Fibroblast of skin of left biceps (primary cell): ENCODE measurements around the gene ERMP1.
"Not testable (repeated sequence)": the region's sequence is repeated elsewhere in the genome, so short reads cannot be mapped to it uniquely, and the experiment has no call there.

Experiments used
- DNase-seq, 2 experiments: peaks; one replicate each; pipeline ENCODE4 v3.0.0-alpha.2; 2013; ENCODE audit warnings: low read depth in 2 of 2

Gene ERMP1

DNA sequence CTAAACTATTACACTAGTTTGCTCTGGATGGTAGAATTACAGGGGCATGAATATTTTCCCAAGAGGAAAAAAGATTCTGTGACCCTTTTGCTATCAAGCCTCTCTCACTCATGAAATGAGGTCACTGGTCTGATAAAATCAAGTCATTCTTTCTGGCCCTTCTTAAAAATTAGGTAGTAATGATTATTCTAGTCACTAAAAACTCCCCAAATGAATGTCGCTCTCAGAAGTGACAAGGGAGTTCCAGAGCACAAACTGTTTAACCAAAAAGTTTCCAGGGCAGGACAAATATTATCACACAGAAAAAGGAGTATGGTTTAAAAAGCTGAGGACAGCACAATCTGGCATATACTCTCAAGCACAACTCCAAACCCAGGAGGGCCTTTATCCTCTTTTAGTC lies 12.5 kb downstream of the ERMP1 start:
- no peak for DNase-seq

DNA sequence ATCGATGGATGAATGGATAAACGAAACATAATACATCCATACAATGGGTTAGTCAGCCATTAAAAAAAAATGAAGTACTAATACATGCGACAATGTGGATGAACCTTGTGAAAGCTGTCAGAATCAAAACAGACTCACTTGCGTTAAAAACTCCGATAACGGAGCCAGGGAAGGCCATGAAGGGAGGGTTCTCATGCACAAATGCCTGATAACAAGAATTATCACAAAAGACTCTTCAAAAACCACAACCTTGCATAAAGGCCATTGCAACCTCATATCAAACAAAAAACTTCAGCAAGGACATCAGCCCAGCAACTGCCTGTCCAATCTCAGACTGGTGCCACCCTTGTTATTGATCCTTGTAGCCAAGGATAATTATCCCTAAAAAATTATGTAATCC lies 13.7 kb downstream of the ERMP1 start:
- DNase-seq, result no peak

DNA sequence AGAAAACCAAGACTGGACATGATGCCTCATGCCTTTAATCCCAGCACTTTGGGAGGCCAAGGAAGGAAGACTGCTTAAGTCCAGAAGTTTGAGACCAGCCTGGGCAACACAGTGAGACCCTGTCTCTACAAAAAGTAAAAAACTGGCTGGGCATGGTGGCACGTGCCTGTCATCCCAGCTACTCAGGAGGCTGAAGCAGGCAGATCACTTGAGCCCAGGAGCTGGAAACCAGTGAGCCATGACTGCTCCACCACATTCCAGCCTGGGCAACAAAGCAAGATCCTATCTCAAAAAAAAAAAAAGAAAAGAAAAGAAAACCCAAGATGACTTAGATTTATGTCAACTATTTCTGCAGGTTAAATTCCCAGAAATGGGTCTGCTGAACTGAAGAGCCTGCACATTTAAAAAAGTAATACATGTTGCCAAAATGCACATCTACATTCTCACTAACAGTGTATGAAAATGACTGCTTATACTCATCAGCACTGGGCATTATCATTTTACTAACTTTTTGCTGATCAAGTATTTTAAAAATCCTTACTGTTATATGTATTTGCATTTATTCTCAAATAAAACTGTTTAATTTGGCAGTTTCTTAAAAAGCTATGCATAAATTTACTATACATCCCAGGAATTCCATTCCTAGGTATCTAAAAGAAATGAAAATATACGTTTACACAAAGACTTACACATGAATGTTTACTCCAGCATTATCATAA lies 14.3 kb downstream of the ERMP1 start:
- no peak for DNase-seq

- DNase-seq, result peak; percentile 25
Measured at GRCh38 chr9:5817862-5818261, 15.1 kb downstream of the ERMP1 start.

- no peak for DNase-seq
Measured at GRCh38 chr9:5815461-5815860, 17.5 kb downstream of the ERMP1 start.

DNA sequence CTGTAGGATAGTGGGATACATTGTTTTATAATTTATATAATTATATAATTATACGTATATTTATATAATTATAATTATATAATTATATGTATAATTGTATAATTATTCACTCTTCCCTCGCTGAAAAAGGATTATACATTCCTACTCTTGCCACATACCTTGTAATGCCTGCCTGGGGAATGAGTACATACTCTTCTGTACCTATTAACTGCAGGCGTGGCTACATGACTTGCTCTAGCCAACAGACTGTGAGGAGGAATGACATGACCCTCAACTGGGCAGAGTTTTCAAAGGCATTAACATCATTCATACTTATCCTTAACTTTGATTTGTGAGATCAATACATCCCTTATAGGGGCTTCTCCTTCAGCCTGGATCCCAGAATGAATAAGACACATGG lies 19.1 kb downstream of the ERMP1 start:
- DNase-seq, result no peak

DNA sequence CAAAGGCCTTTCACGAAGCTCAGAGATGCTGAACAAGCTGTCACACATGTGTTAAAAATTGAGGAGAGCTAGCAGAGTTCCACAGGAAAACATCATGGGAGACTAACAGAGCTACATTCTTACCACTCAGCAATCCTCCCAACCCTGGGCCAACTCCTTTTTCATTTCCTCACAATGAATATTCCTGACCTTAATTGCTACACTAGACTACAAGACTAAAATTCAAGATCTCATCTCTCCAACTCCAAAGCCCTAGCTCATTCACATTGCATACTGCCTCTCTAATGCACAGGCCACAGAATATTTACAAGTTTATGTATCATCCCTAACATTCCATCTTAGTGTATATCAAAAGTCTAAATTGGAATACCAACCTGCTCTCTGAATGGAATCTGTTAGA lies 21.2 kb downstream of the ERMP1 start:
- DNase-seq, result no peak

GRCh38 chr9:5805478-5805877 lies 27.4 kb downstream of the ERMP1 start:
- DNase-seq, result no peak

DNA sequence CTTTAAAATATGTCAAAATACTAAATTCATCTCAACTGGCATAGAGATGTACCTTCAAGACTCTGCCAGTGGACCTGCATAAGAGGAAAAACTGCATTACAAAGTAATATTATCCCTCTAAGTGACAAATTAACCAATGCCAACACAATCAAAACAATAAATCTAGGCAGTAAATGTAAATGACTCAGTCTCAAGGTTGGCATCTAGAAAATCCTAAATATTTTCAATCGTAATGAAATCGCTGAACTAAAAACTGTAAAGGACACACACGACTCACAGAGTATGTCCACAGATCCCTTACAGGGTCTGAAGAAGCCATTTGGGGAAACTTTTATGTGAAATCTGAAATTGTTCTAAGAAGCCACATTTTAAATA lies 31.2 kb downstream of the ERMP1 start:
- no peak for DNase-seq

DNA sequence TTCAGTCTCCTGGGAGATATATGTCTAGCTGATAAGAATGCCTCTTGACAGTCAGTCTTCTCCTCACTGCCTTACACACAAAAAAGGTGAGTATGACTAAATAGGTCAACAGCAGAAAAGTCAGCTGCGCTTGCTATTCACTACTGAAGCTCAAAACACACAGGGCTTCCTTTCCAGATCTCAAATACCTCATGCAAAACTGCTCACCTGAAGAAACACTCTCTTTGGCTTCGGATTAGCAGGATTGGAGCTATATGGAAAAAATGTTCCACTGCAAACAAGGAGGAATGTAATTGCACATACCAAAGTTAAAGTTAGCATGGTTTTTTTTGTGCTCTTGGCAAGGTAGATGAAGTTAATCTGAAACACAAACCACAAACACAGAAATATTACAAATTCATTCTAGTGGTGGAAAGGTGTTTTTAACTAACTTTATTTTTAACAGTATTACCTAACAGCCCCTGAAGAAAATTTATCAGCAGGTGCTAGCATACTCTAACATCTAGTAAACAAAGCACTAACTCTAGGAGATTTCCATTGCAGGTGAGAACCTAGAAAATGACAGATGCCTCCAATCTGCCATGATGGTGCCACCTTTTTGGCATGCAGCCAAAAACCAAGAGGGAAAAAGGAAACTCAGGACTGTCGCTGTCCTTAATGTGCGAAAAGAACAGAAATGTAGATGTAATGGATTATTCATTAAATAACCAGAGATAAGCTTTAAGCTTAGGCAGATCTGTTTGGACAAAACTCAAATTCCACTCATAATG lies 31.8 kb downstream of the ERMP1 start:
- DNase-seq, result no peak

DNA sequence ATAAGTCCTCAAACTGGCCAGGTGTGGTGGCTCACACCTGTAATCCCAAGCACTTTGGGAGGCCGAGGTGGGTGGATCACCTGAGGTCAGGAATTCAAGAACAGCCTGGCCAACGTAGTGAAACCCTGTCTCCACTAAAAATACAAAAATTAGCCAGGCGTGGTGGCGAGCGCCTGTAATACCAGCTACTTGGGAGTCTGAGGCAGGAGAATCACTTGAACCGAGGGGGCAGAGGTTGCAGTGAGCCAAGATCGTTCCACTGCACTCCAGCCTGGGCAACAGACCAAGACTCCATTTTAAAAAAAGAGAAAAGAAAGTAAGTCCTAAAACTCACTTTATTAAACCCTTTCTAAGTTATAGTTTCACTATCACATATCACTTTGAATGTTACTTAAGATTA lies 32.5 kb downstream of the ERMP1 start:
- DNase-seq, result not testable (repeated sequence)

DNA sequence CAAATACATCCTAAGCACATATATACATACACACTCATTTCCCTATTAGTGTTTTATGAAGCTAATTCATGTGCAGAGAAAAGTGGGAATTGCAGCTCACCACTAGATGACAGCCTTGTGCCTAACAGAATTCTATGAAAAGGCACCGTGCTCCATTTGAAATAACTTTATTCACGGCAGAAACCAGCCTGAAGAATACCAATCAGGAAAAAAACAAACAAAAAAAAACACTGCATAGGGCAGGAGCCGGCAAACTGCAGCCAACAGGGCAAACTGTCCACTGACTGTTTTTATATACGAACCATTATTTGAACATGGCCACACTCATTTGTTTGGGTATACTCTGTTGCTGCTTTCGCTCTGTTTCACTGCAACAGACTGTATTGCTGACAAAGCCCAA lies 33.6 kb downstream of the ERMP1 start:
- no peak for DNase-seq

DNA sequence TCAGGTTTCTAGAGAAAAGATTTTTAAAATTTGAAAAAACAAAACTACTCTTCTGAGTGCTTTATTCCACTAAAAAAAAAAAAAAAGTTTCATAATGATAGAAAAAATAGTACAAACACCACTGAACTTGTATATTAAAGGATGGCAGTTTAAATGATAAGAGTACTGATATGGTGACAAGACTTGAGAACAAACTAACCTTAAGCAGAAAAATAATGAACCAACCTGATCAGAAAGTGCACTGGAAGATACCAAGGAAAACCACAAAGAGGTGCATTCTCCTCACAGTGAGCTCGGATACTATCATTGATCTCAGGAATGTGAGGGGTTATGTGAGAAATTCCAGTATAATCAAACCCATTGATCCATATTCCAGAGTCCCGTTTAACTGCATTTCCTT lies 34.3 kb downstream of the ERMP1 start:
- DNase-seq, result no peak

- no peak for DNase-seq
Measured at GRCh38 chr9:5796298-5796697, 36.6 kb downstream of the ERMP1 start.

- DNase-seq, result no peak
Measured at GRCh38 chr9:5793812-5794211, 39.1 kb downstream of the ERMP1 start.

- no peak for DNase-seq
Measured at GRCh38 chr9:5791870-5792269, 41.0 kb downstream of the ERMP1 start.

- no peak for DNase-seq
Measured at GRCh38 chr9:5790923-5791322, 42.0 kb downstream of the ERMP1 start.

GRCh38 chr9:5789489-5789888 lies 43.4 kb downstream of the ERMP1 start:
- DNase-seq, result no peak

- no peak for DNase-seq
Measured at GRCh38 chr9:5787759-5788302, 45.1 kb downstream of the ERMP1 start.

- no peak for DNase-seq
Measured at GRCh38 chr9:5787220-5787619, 45.7 kb downstream of the ERMP1 start.

GRCh38 chr9:5786370-5787127 lies 46.4 kb downstream of the ERMP1 start:
- DNase-seq, result no peak

DNA sequence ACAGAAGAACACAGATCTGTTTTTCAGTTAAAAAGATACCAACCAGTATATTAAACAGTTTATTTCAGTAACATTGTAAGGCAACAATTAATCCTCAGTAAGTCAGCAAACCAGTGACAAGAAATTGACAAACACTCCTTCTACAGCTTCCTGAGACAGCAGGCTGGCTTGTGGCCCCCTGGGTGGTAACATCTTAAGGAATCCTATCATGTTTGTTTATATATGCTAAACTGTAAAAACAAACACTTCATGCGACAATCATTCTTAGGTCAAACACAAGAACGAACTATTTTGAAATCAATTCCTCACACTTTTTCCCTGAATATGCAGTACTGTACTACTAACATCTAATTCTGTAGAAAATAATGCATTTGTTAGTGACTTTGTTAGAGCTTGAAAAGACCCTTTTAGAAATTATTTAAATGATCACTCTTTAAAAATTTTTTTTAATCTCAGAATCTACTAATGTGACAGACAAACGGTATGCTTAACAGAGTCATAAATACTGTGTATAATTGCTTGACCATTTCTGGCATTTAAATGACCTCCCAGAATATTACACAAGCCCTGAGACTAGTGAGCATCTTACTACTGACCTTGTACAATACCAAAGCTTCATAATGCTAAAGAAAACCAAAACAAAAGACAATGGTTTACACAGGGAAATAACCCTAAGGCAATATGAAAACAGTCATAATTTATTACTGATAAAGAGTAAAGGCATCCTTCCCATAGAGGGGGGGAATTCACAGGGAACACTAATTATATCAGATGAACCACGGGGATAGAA lies 48.2 kb downstream of the ERMP1 start:
- no peak for DNase-seq
